Trophoblast cell (in vitro differentiated cells and primary cell): ENCODE data around the gene ARSA.

Source experiments
- DNase-seq, 2 donors: peaks; one replicate each; pipeline ENCODE4 v3.0.0-alpha.2; 2016
- H2AFZ ChIP-seq: 2 replicates; pipeline ENCODE4 v1.6.1; 2013; ENCODE audit warnings: low read length, moderate library complexity, mild to moderate bottlenecking; ENCODE audit not compliant: insufficient read depth, poor library complexity
- H2AK5ac ChIP-seq: 2 replicates; pipeline ENCODE4 v1.6.1; 2013; ENCODE audit warnings: mild to moderate bottlenecking, low read length
- H2BK120ac ChIP-seq: 2 replicates; pipeline ENCODE4 v1.6.1; 2013; ENCODE audit warnings: low read length, mild to moderate bottlenecking, moderate library complexity; ENCODE audit not compliant: insufficient read depth, poor library complexity
- H2BK12ac ChIP-seq: 2 replicates; pipeline ENCODE4 v1.6.1; 2013; ENCODE audit warnings: mild to moderate bottlenecking, low read length, moderate library complexity
- H2BK5ac ChIP-seq: 2 replicates; pipeline ENCODE4 v1.6.1; 2013; ENCODE audit warnings: low read length, low read depth, moderate library complexity, mild to moderate bottlenecking; ENCODE audit not compliant: poor library complexity
- H3K14ac ChIP-seq: 2 replicates; pipeline ENCODE4 v1.6.1; 2013; ENCODE audit warnings: mild to moderate bottlenecking, low read length
- H3K18ac ChIP-seq: 2 replicates; pipeline ENCODE4 v1.6.1; 2013; ENCODE audit warnings: mild to moderate bottlenecking, low read length
- H3K23ac ChIP-seq: 2 replicates; pipeline ENCODE4 v1.6.1; 2013; ENCODE audit warnings: low read length
- H3K27ac ChIP-seq: 2 replicates; pipeline ENCODE4 v1.5.1; 2013; ENCODE audit warnings: low read depth, mild to moderate bottlenecking, inconsistent platforms, low read length, moderate library complexity
- H3K27me3 ChIP-seq: 2 replicates; pipeline ENCODE4 v1.6.1; 2013; ENCODE audit warnings: inconsistent platforms, mild to moderate bottlenecking, low read length, moderate library complexity; ENCODE audit not compliant: insufficient read depth
- H3K36me3 ChIP-seq, 2 experiments: 1 replicate in 1 of 2; 2 replicates in 1 of 2; pipeline ENCODE4 v1.6.1; 2013; ENCODE audit warnings: low read length in 2 of 2, mild to moderate bottlenecking in 2 of 2, moderate library complexity in 1 of 2; ENCODE audit not compliant: insufficient read depth in 2 of 2, control insufficient read depth in 1 of 2
- H3K4ac ChIP-seq: 2 replicates; pipeline ENCODE4 v1.6.1; 2013; ENCODE audit warnings: low read depth, mild to moderate bottlenecking, low read length, moderate library complexity
- H3K4me1 ChIP-seq, 2 experiments: 1 replicate in 1 of 2; 2 replicates in 1 of 2; pipeline ENCODE4 v1.6.1; 2013; ENCODE audit warnings: low read length in 2 of 2, mild to moderate bottlenecking in 2 of 2, moderate library complexity in 1 of 2; ENCODE audit not compliant: insufficient read depth in 2 of 2, control insufficient read depth in 1 of 2
- H3K4me2 ChIP-seq: 2 replicates; pipeline ENCODE4 v1.6.1; 2013; ENCODE audit warnings: inconsistent platforms, mild to moderate bottlenecking, low read length, moderate library complexity
- H3K4me3 ChIP-seq: 2 replicates; pipeline ENCODE4 v1.5.1; 2013; ENCODE audit warnings: mild to moderate bottlenecking, low read depth, low read length, inconsistent platforms
- H3K79me1 ChIP-seq: one replicate; pipeline ENCODE4 v1.6.1; 2013; ENCODE audit warnings: low read length
- H3K79me2 ChIP-seq: 2 replicates; pipeline ENCODE4 v1.6.1; 2013; ENCODE audit warnings: low read length, mild to moderate bottlenecking; ENCODE audit not compliant: control insufficient read depth, insufficient read depth, poor library complexity
- H3K9ac ChIP-seq: 2 replicates; pipeline ENCODE4 v1.6.1; 2013; ENCODE audit warnings: mild to moderate bottlenecking, low read length
- H3K9me3 ChIP-seq: 2 replicates; pipeline ENCODE4 v1.6.1; 2013; ENCODE audit warnings: low read depth, mild to moderate bottlenecking, control low read depth, inconsistent platforms, low read length; ENCODE audit not compliant: insufficient read depth
- H4K12ac ChIP-seq: 2 replicates; pipeline ENCODE4 v1.6.1; 2013; ENCODE audit warnings: low read depth, mild to moderate bottlenecking, low read length, moderate library complexity
- H4K8ac ChIP-seq: 2 replicates; pipeline ENCODE4 v1.6.1; 2013; ENCODE audit warnings: low read depth, mild to moderate bottlenecking, low read length, moderate library complexity
- H4K91ac ChIP-seq: one replicate; pipeline ENCODE4 v1.6.1; 2013; ENCODE audit warnings: low read depth, mild to moderate bottlenecking, low read length, moderate library complexity
- WGBS: extraction: QIAGEN DNeasy Blood & Tissue Kit; methylation state at CpG from one replicate; pipeline ENCODE4 v1.1.7; 2013; ENCODE audit warnings: missing lambda C conversion rate; ENCODE audit not compliant: insufficient read length, insufficient coverage; ENCODE audit errors: extremely low coverage; 5-methylcytosine and 5-hydroxymethylcytosine counted together

The ARSA gene

GRCh38 chr22:50583294-50583861 lies 44.6 kb downstream of the ARSA start:
- Histone ChIP-seq H3K14ac (peak overlapping the region; percentile 84), H3K27ac (peak overlapping the region; percentile 66)

GRCh38 chr22:50582493-50583293 lies 45.3 kb downstream of the ARSA start, which contains the start of gene CHKB:
TSS of gene CHKB (minus strand) at chr22:50582849. CDS start at chr22:50582781, 68 bp downstream.
- H2AFZ ChIP-seq, result peak within 1 kb of the TSS; percentile 96
- H3K79me1 ChIP-seq, result peaks cover 8% of the 10 kb centered on the region
- H2BK5ac ChIP-seq, result peak within 1 kb of the TSS; percentile 97
- no peak within 1 kb of the TSS for H2BK12ac ChIP-seq
- H3K4ac ChIP-seq, result peak within 1 kb of the TSS; percentile 90
- H3K79me2 ChIP-seq, result peaks cover 8% of the 10 kb centered on the region
- H3K18ac ChIP-seq, result peak within 1 kb of the TSS; percentile 99
- H3K9ac ChIP-seq, result peak within 1 kb of the TSS; percentile 95
- no CpG with 5 or more reads among the region's 96 CpGs for WGBS
- H3K4me3 ChIP-seq, result peak within 1 kb of the TSS; percentile 87
- H3K4me2 ChIP-seq, result peak within 1 kb of the TSS; percentile 96
- peaks cover 22 to 26% of the 10 kb centered on the region in 2 experiments for H3K36me3 ChIP-seq
- H3K14ac ChIP-seq, result peak within 1 kb of the TSS; percentile 99
- H3K27ac ChIP-seq, result peak within 1 kb of the TSS; percentile 98
- peak within 1 kb of the TSS; percentile 99 for H4K8ac ChIP-seq
- peak within 1 kb of the TSS; percentile 98 for H2BK120ac ChIP-seq
- DNase-seq, result peak; percentile 98 to 100
- peak within 1 kb of the TSS; percentile 3 for H3K23ac ChIP-seq
- peak within 1 kb of the TSS; percentile 81 for H2AK5ac ChIP-seq
- H3K9me3 ChIP-seq, result no peaks in the 10 kb centered on the region
- H4K12ac ChIP-seq, result peak within 1 kb of the TSS; percentile 97
- peaks cover 21 to 25% of the 10 kb centered on the region in 2 experiments for H3K4me1 ChIP-seq
- H4K91ac ChIP-seq, result peak within 1 kb of the TSS; percentile 98
- no peaks in the 10 kb centered on the region for H3K27me3 ChIP-seq

More at GRCh38 chr22:50583294-50583861, 44.6 kb downstream of the ARSA start:
- peak overlapping the region; percentile 56 for H2BK120ac ChIP-seq
- peak overlapping the region; percentile 90 for H3K9ac ChIP-seq
- peak overlapping the region; percentile 64 for H2AFZ ChIP-seq
- no peaks in the 10 kb centered on the region for H3K9me3 ChIP-seq
- H2AK5ac ChIP-seq, result peak overlapping the region; percentile 56
- peaks cover 8% of the 10 kb centered on the region for H3K79me2 ChIP-seq
- no peaks in the 10 kb centered on the region for H3K27me3 ChIP-seq
- H3K4ac ChIP-seq, result peak overlapping the region; percentile 72
- peak overlapping the region; percentile 84 for H3K18ac ChIP-seq
- DNase-seq, result peak; percentile 96 to 98
- peak overlapping the region; percentile 83 for H3K4me3 ChIP-seq
- no CpG with 5 or more reads among the region's 37 CpGs for WGBS
- H3K4me2 ChIP-seq, result peak overlapping the region; percentile 95
- peak overlapping the region; percentile 83 for H4K12ac ChIP-seq
- no peak overlapping the region for H2BK12ac ChIP-seq
- H3K36me3 ChIP-seq, result peaks cover 22 to 25% of the 10 kb centered on the region in 2 experiments
- peaks cover 8% of the 10 kb centered on the region for H3K79me1 ChIP-seq
- H2BK5ac ChIP-seq, result peak overlapping the region; percentile 24
- peaks cover 21 to 26% of the 10 kb centered on the region in 2 experiments for H3K4me1 ChIP-seq
- peak overlapping the region; percentile 58 for H4K91ac ChIP-seq
- no peak overlapping the region for H3K23ac ChIP-seq
- peak overlapping the region; percentile 84 for H4K8ac ChIP-seq

- peak overlapping the region; percentile 99 for H3K18ac ChIP-seq
- H2BK12ac ChIP-seq, result no peak overlapping the region
- H2AK5ac ChIP-seq, result peak overlapping the region; percentile 81
- peak overlapping the region; percentile 99 for H3K14ac ChIP-seq
- H2BK120ac ChIP-seq, result peak overlapping the region; percentile 98
- peaks cover 16 to 19% of the 10 kb centered on the region in 2 experiments for H3K4me1 ChIP-seq
- peak overlapping the region; percentile 98 for H4K91ac ChIP-seq
- H2BK5ac ChIP-seq, result peak overlapping the region; percentile 97
- peak overlapping the region; percentile 96 for H2AFZ ChIP-seq
- WGBS, result no CpG with 5 or more reads among the region's 39 CpGs
- H3K9ac ChIP-seq, result peak overlapping the region; percentile 95
- H3K27ac ChIP-seq, result peak overlapping the region; percentile 98
- H3K36me3 ChIP-seq, result peaks cover 28 to 31% of the 10 kb centered on the region in 2 experiments
- H3K79me2 ChIP-seq, result peaks cover 8% of the 10 kb centered on the region
- peak overlapping the region; percentile 3 for H3K23ac ChIP-seq
- no peaks in the 10 kb centered on the region for H3K27me3 ChIP-seq
- no peaks in the 10 kb centered on the region for H3K9me3 ChIP-seq
- peak overlapping the region; percentile 99 for H4K8ac ChIP-seq
- peak overlapping the region; percentile 97 for H4K12ac ChIP-seq
- H3K4ac ChIP-seq, result peak overlapping the region; percentile 90
- H3K4me3 ChIP-seq, result peak overlapping the region; percentile 87
- H3K4me2 ChIP-seq, result peak overlapping the region; percentile 96
- H3K79me1 ChIP-seq, result peaks cover 8% of the 10 kb centered on the region
- peak; percentile 83 to 86 for DNase-seq
Observed at GRCh38 chr22:50581950-50582492, 45.9 kb downstream of the ARSA start.
